HG02642 (cell line): Measurements from ENCODE around the gene GDPD3.

Experiments
- ATAC-seq: cut with Tn5 transposase; IDR thresholded peaks from one replicate; pipeline ENCODE4 v1.9.1; 2021; ENCODE audit warnings: mild to moderate bottlenecking; ENCODE audit not compliant: unreplicated experiment, poor library complexity

Gene GDPD3

GRCh38 chr16:30096105-30096861, 17.1 kb downstream of the GDPD3 start, which contains the start of gene YPEL3:
Gene YPEL3 (minus strand): TSS chr16:30096213. CDS start chr16:30095482, 731 bp downstream.
- ATAC-seq = peak; percentile 55

DNA sequence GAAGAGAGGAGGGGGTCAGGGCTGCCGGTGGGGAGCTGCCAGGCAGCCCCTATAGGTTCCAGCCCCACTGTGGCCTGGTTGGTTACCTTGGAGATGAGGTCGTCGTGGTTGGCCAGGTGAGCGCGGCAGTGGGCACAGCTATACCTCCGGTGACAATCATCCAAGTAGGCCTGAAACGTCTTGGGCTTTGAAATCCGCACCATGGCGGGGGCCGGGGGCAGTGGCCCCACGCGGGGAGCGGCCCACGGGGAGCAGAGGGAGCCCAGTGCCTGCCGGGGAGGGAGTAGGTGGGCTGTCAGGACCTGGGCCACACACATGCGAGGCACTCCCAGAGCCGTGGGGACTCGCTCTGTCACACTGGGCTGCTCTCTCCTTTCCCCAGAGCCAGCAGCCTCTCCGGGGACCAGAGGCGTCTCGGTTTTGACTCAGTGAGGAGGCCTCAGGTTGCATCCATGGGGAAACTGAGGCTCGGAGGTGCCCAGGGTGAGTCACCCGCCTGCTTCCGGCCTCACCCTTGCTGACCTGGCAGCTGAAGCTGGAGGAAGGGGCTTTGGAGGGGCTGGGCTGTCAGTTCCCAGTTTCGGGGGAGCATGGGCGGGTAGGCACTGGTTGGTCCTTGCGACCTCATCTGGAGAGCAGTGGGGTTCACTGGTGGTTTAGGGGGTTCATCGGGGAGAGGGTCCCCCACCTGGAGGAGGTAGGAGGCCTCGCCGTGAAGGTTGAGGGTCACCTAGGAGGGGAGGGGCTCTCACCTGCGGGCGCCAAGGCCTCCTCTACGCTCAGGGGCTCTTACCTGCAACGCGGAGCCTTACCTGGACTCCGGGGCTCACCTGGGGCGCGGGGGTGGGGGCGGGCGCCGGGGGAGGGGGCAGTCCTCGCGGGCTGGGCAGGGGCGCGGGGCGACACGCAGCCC, 17.9 kb downstream of the GDPD3 start:
- no peak for ATAC-seq

GRCh38 chr16:30094541-30095165, 18.7 kb downstream of the GDPD3 start:
- no peak for ATAC-seq

- peak; percentile 43 for ATAC-seq
These were observed 20.8 kb downstream of the GDPD3 start for GRCh38 chr16:30092373-30093010.

DNA sequence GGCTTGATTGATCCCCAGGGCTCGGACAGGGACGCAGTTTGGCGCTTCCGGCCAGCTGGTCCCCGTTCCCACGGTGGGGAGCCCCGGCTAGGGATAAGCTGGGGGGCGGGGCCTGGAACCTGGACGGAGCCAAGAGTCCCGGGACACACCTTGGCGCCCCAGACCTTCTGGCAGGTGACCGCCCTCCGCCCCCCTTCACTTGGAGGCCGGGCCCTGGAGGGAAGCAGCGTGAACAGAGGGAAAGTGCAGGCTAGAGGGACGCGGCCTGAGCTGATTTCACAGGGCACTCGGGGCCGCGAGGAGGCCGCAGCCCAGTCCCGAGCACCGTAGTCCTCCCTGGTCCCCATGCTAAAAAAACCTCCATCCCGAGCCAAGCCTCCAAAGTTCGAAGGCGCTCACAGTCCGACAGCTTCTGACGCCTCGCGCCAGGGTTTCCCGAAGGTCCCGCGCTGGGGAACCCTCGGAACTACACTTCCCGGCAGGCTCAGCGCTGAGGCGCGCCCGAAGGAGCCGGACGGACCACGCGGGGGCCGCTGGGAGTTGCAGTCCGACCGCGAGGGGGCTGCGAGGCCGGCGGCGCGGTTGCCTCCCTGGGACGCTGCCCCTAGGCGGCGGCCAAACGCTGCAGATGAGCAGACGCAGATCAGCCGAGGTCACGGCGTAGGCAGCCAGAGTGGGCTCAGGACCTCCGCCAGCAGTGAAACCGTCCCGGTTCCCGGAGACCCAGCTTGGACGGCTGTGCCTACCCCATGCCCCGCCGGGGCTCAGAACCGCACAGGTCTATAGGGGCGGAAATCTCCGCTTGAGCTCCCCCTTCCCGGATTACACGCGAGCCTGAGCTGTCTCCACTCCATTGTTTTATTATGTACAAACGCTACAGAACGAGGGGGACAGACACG, 21.6 kb downstream of the GDPD3 start, which contains the start of gene TBX6:
TBX6 (minus strand) TSS at position 451 of the 899 bp plus-strand sequence. CDS start 731 bp downstream, outside the sequence.
- peak; percentile 70 for ATAC-seq

DNA sequence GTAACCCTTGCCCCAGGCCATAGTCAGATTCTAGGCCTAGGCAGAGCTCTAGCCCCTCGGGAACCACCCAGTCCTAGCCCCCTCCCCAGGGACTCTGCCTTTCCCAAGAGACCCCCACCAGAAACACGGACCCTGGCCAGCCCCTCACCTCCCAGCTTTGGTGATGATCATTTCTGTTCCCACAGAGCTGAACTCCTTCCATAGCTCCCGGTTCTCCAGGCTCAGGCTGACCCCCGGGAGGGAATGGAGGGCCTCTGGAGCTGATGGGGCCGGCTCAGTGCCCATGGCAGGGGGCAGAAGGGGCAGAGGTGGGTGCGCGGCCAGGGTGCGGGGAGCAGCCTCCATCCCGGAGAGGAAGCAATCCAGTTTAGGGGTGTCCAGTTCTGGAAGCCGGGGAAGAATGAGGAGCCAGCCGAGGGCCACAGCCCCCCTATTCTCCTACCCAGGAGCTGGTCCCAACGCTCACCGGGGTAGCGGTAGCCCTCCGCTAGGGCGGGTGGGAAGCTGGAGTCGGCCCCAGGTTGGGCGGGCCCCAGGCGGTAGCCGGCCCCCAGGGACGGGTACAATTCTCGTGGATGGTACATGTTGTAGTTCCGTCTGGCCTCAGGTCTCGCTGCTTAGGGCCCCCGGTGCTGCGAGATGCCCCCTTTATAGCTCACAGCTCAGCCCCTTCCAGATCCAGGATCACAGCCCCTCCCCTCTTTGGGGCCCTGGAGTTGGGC, 22.6 kb downstream of the GDPD3 start:
- ATAC-seq = no peak

- ATAC-seq = no peak
These were observed 24.3 kb downstream of the GDPD3 start for GRCh38 chr16:30088832-30089624.

- no peak for ATAC-seq
These were observed 25.0 kb downstream of the GDPD3 start for GRCh38 chr16:30088237-30088831.

GRCh38 chr16:30087181-30087898, 26.0 kb downstream of the GDPD3 start:
- no peak for ATAC-seq

- ATAC-seq = no peak
These were observed 26.8 kb downstream of the GDPD3 start for GRCh38 chr16:30086291-30087140.

DNA sequence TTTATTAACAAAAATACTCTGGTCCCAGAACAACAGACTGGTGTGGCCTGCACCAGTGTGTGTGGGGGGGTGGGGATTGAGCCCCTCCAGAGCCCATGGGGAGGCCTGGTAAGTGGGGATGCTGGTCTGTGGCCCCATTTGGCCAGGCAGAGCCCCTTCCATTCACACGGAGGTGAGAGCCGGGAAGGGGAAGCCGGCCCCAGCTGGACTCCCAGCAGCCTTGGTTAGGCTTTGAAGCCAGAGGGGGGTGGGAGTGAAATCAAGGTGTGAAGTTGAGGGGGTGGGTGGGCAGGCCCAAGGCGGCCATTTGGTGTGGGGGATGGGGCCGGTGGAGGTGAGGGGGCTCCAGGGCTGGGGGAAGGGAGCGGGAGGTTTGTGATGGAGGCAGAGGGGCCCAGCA, 27.5 kb downstream of the GDPD3 start:
- ATAC-seq = no peak

GRCh38 chr16:30085247-30085646, 28.1 kb downstream of the GDPD3 start:
- no peak for ATAC-seq

- ATAC-seq = no peak
These were observed 28.5 kb downstream of the GDPD3 start for GRCh38 chr16:30084816-30085159.

GRCh38 chr16:30084096-30084815, 29.1 kb downstream of the GDPD3 start:
- no peak for ATAC-seq
